H9 (cell line): Measurements from ENCODE around the gene OR2F2. TPM values are rescaled to one million over a fixed set of nuclear protein-coding genes. Genes with fewer than 3 reads are reported as not detected.

ENCODE experiments used
- DNase-seq: peaks from one replicate; pipeline ENCODE4 v3.0.0-alpha.2; 2017
- H2AFZ ChIP-seq: one replicate; pipeline ENCODE4 v1.6.1; 2013; ENCODE audit warnings: mild to moderate bottlenecking, low read length, control low read depth, moderate library complexity
- H2AK5ac ChIP-seq: 2 replicates; pipeline ENCODE4 v1.6.1; 2013; ENCODE audit warnings: low read length, control low read depth, mixed read lengths; ENCODE audit not compliant: insufficient read length
- H2BK120ac ChIP-seq: one replicate; pipeline ENCODE4 v1.6.1; 2013; ENCODE audit warnings: low read depth, mild to moderate bottlenecking, low read length, control low read depth, inconsistent platforms; ENCODE audit not compliant: poor library complexity, severe bottlenecking
- H2BK12ac ChIP-seq: 2 replicates; pipeline ENCODE4 v1.6.1; 2013; ENCODE audit warnings: low read length, control low read depth, mixed read lengths, low read depth; ENCODE audit not compliant: insufficient read length
- H2BK15ac ChIP-seq: 2 replicates; pipeline ENCODE4 v1.6.1; 2013; ENCODE audit warnings: low read depth, low read length, control low read depth
- H2BK20ac ChIP-seq: one replicate; pipeline ENCODE4 v1.6.1; 2013; ENCODE audit warnings: low read depth, mild to moderate bottlenecking, low read length, control low read depth, inconsistent platforms; ENCODE audit not compliant: poor library complexity, severe bottlenecking
- H2BK5ac ChIP-seq: 2 replicates; pipeline ENCODE4 v1.6.1; 2013; ENCODE audit warnings: low read length, control low read depth, mixed read lengths; ENCODE audit not compliant: insufficient read length
- H3K14ac ChIP-seq: 2 replicates; pipeline ENCODE4 v1.6.1; 2013; ENCODE audit warnings: low read length, control low read depth; ENCODE audit not compliant: insufficient read depth
- H3K18ac ChIP-seq: 2 replicates; pipeline ENCODE4 v1.6.1; 2013; ENCODE audit warnings: low read depth, mild to moderate bottlenecking, mixed read lengths, low read length, control low read depth; ENCODE audit not compliant: insufficient read length
- H3K23ac ChIP-seq: 2 replicates; pipeline ENCODE4 v1.6.1; 2013; ENCODE audit warnings: low read length, control low read depth, mixed read lengths, low read depth; ENCODE audit not compliant: insufficient read length
- H3K23me2 ChIP-seq: 2 replicates; pipeline ENCODE4 v1.6.1; 2013; ENCODE audit warnings: low read depth, mild to moderate bottlenecking, mixed read lengths, low read length, control low read depth; ENCODE audit not compliant: insufficient read length, poor library complexity, severe bottlenecking
- H3K27ac ChIP-seq: 2 replicates; pipeline ENCODE4 v1.5.1; 2013; ENCODE audit warnings: low read length, control low read depth, mixed read lengths, low read depth; ENCODE audit not compliant: insufficient read length
- H3K27me3 ChIP-seq: 2 replicates; pipeline ENCODE4 v1.6.1; 2013; ENCODE audit warnings: low read length, control low read depth, inconsistent platforms; ENCODE audit not compliant: insufficient read depth
- H3K4ac ChIP-seq: 2 replicates; pipeline ENCODE4 v1.6.1; 2013; ENCODE audit warnings: low read depth, mild to moderate bottlenecking, control low read depth, inconsistent platforms, low read length, moderate library complexity
- H3K4me1 ChIP-seq: 2 replicates; pipeline ENCODE4 v1.6.1; 2013; ENCODE audit warnings: low read length, control low read depth, inconsistent platforms; ENCODE audit not compliant: insufficient read depth
- H3K4me2 ChIP-seq: 2 replicates; pipeline ENCODE4 v1.6.1; 2013; ENCODE audit warnings: low read length, control low read depth, mixed read lengths; ENCODE audit not compliant: insufficient read length, insufficient read depth
- H3K56ac ChIP-seq: 2 replicates; pipeline ENCODE4 v1.6.1; 2013; ENCODE audit warnings: low read depth, mild to moderate bottlenecking, mixed read lengths, low read length, control low read depth; ENCODE audit not compliant: insufficient read length
- H3K79me1 ChIP-seq: 2 replicates; pipeline ENCODE4 v1.6.1; 2013; ENCODE audit warnings: low read depth, mild to moderate bottlenecking, moderate library complexity, low read length, control low read depth, inconsistent platforms; ENCODE audit not compliant: insufficient read depth, poor library complexity, severe bottlenecking
- H3K79me2 ChIP-seq: 2 replicates; pipeline ENCODE4 v1.6.1; 2013; ENCODE audit warnings: low read length, control low read depth, inconsistent platforms; ENCODE audit not compliant: insufficient read depth
- H3K9ac ChIP-seq: 2 replicates; pipeline ENCODE4 v1.6.1; 2013; ENCODE audit warnings: low read length, control low read depth, mixed read lengths; ENCODE audit not compliant: insufficient read length; ENCODE audit errors: extremely low read depth
- H3K9me3 ChIP-seq: one replicate; pipeline ENCODE4 v1.6.1; 2013; ENCODE audit warnings: low read depth, low read length, inconsistent platforms; ENCODE audit not compliant: control insufficient read depth
- H3T11ph ChIP-seq: one replicate; pipeline ENCODE4 v1.6.1; 2013; ENCODE audit warnings: mild to moderate bottlenecking, low read length, control low read depth, inconsistent platforms
- H4K20me1 ChIP-seq: one replicate; pipeline ENCODE4 v1.6.1; 2013; ENCODE audit not compliant: control insufficient read depth, insufficient read length, insufficient read depth
- H4K5ac ChIP-seq: 2 replicates; pipeline ENCODE4 v1.6.1; 2013; ENCODE audit warnings: low read depth, mild to moderate bottlenecking, mixed read lengths, low read length, control low read depth; ENCODE audit not compliant: insufficient read length
- H4K8ac ChIP-seq: replicated peaks from 2 replicates; pipeline ENCODE4 v1.6.1; 2013; ENCODE audit warnings: low read length, control low read depth, mixed read lengths, low read depth; ENCODE audit not compliant: insufficient read length
- H4K91ac ChIP-seq: 2 replicates; pipeline ENCODE4 v1.6.1; 2013; ENCODE audit warnings: low read depth, mild to moderate bottlenecking, moderate library complexity, mixed read lengths, low read length, control low read depth; ENCODE audit not compliant: insufficient read length
- H3K27ac Mint-ChIP-seq, 3 experiments: 2 replicates in 2 of 3; 3 replicates in 1 of 3; pipeline ENCODE4 v1.8.0; 2020 to 2021; ENCODE audit warnings: mixed read lengths in 3 of 3, mild to moderate bottlenecking in 1 of 3, moderate library complexity in 1 of 3
- H3K27me3 Mint-ChIP-seq: 2 replicates; pipeline ENCODE4 v1.8.0; 2021; ENCODE audit warnings: low read depth, mild to moderate bottlenecking, moderate library complexity, mixed read lengths
- H3K36me3 Mint-ChIP-seq, 3 experiments: 2 replicates in 2 of 3; 3 replicates in 1 of 3; pipeline ENCODE4 v1.8.0; 2020 to 2021; ENCODE audit warnings: low read depth in 3 of 3, mixed read lengths in 3 of 3; ENCODE audit not compliant: insufficient read depth in 1 of 3
- H3K4me1 Mint-ChIP-seq, 2 experiments: 2 replicates each; pipeline ENCODE4 v1.8.0; 2020; ENCODE audit warnings: mixed read lengths in 2 of 2
- H3K4me3 Mint-ChIP-seq, 2 experiments: 2 replicates in 1 of 2; 3 replicates in 1 of 2; pipeline ENCODE4 v1.8.0; 2020 to 2021; ENCODE audit warnings: mild to moderate bottlenecking in 2 of 2, mixed read lengths in 2 of 2, moderate library complexity in 1 of 2
- H3K9me3 Mint-ChIP-seq, 2 experiments: 2 replicates in 1 of 2; 3 replicates in 1 of 2; pipeline ENCODE4 v1.8.0; 2020; ENCODE audit warnings: mild to moderate bottlenecking in 2 of 2, mixed read lengths in 2 of 2, moderate library complexity in 1 of 2
- CTCF ChIP-seq: fragments of 200-600 bp; sonication (generic); conservative IDR thresholded peaks from 3 replicates; pipeline ENCODE4 v1.8.0; 2021; ENCODE audit warnings: antibody characterized with exemption, mild to moderate bottlenecking
- WGBS: extraction: QIAGEN DNeasy Blood & Tissue Kit; methylation state at CpG from one replicate; pipeline ENCODE4 v1.1.7; 2013; ENCODE audit warnings: missing lambda C conversion rate, low lambda C conversion rate, mixed read lengths; ENCODE audit not compliant: insufficient read length; ENCODE audit errors: extremely low coverage; 5-methylcytosine and 5-hydroxymethylcytosine counted together
- total RNA-seq: library from RNA; stranded (reverse); gene quantifications from 2 replicates; pipeline ENCODE4 v1.2.1, GENCODE V29; 2021

Gene OR2F2
- total RNA-seq, 1 experiment from 2014 or later, result not detected

DNA sequence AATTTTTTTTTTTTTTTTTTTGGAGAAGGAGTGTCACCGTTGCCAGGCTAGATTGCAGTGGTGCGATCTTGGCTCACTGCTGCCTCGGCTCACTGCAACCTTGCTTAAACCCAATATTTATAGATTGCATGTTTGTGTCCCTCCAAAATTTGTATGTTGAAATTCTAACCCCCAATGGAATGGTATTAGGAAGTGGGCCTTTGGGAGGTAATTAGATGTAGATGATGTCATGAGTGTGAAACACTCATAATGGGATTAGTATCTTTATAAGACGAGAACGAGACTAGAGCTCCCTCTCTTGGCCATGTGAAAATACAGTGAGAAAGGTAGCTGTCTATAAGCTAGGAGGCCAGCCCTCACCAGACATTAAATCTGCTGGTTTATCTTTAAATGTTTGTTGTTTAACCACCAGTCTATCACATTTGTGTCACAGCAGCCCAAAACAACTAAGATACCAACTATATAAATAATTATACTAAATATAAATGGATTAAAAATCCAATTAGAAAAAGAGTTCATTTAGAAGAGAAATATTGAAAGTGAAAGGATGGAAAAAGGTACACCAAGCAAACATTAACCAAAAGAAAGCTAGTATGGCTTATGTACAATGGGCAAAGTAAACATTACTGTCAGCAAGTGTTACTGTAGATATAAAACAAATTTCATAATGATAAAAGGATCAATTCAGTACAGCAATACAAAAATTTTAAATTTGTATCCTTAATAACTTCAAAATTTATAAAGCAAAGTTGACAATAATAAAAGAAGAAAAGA, 42.3 kb upstream of the OR2F2 start:
- Histone ChIP-seq H2BK15ac (no peak overlapping the region), H3K27me3 (no peaks in the 10 kb centered on the region), H3K23me2 (no peaks in the 10 kb centered on the region), H3K79me1 (no peaks in the 10 kb centered on the region), H3K9me3 (no peaks in the 10 kb centered on the region), H2AFZ (no peak overlapping the region), H2BK12ac (no peak overlapping the region), H3T11ph (no peak overlapping the region), H3K56ac (no peak overlapping the region), H3K23ac (no peak overlapping the region), H3K79me2 (peaks cover 1% of the 10 kb centered on the region; the same call in 1 of the 2 replicates), H2AK5ac (no peak overlapping the region), H3K4ac (no peak overlapping the region), H2BK5ac (no peak overlapping the region), H4K91ac (no peak overlapping the region), H2BK20ac (no peak overlapping the region), H3K4me2 (no peak overlapping the region), H3K18ac (no peak overlapping the region), H4K8ac (no peak overlapping the region), H4K5ac (no peak overlapping the region), H3K4me1 (no peaks in the 10 kb centered on the region), H4K20me1 (no peaks in the 10 kb centered on the region), H3K14ac (no peak overlapping the region), H2BK120ac (no peak overlapping the region), H3K9ac (no peak overlapping the region), H3K27ac (no peak overlapping the region)
- no peak for DNase-seq
- Mint-ChIP-seq H3K36me3 (peaks cover 14 to 32% (median 24%) of the 10 kb centered on the region in 3 experiments), H3K27ac (no peak overlapping the region), H3K9me3 (peaks cover 19 to 20% of the 10 kb centered on the region in 2 experiments), H3K4me1 (peaks cover 4 to 5% of the 10 kb centered on the region in 2 experiments), H3K4me3 (no peak overlapping the region), H3K27me3 (no peaks in the 10 kb centered on the region)
- WGBS, result no CpG with 5 or more reads among the region's 5 CpGs
- peak; percentile 75 for TF ChIP-seq CTCF
